Hepatocyte (in vitro differentiated cells): Measurements from ENCODE around the gene KIAA1755. TPM values are rescaled to one million over a fixed set of nuclear protein-coding genes. Genes with fewer than 3 reads are reported as not detected.

ENCODE experiments used
- DNase-seq: peaks from one replicate; pipeline ENCODE4 v3.0.0-alpha.2; 2016; ENCODE audit warnings: low spot score
- H2AFZ ChIP-seq: fragments of 200-600 bp; sonication (generic); 2 replicates; pipeline ENCODE4 v1.6.0; 2016; ENCODE audit warnings: antibody characterized with exemption, mild to moderate bottlenecking
- H3K27ac ChIP-seq: fragments of 200-600 bp; sonication (generic); 2 replicates; pipeline ENCODE4 v1.5.1; 2016; ENCODE audit warnings: mild to moderate bottlenecking
- H3K27me3 ChIP-seq: fragments of 200-600 bp; sonication (generic); 2 replicates; pipeline ENCODE4 v1.6.1; 2016
- H3K36me3 ChIP-seq: fragments of 200-600 bp; sonication (generic); replicated peaks from 2 replicates; pipeline ENCODE4 v1.5.1; 2016; ENCODE audit warnings: low read depth; ENCODE audit not compliant: insufficient read depth
- H3K4me1 ChIP-seq: fragments of 200-600 bp; sonication (generic); 2 replicates; pipeline ENCODE4 v1.5.1; 2016; ENCODE audit warnings: mild to moderate bottlenecking, moderate library complexity; ENCODE audit not compliant: insufficient read depth
- H3K4me2 ChIP-seq: fragments of 200-600 bp; sonication (generic); 2 replicates; pipeline ENCODE4 v1.6.0; 2016
- H3K4me3 ChIP-seq: fragments of 200-600 bp; sonication (generic); 2 replicates; pipeline ENCODE4 v1.5.1; 2016; ENCODE audit warnings: mild to moderate bottlenecking
- H3K79me2 ChIP-seq: fragments of 200-600 bp; sonication (generic); 2 replicates; pipeline ENCODE4 v1.6.0; 2017; ENCODE audit warnings: mild to moderate bottlenecking
- H3K9me2 ChIP-seq: fragments of 200-600 bp; sonication (generic); replicated peaks from 2 replicates; pipeline ENCODE4 v1.6.0; 2017; ENCODE audit warnings: mild to moderate bottlenecking; ENCODE audit not compliant: insufficient read depth
- H3K9me3 ChIP-seq: fragments of 200-600 bp; sonication (generic); 2 replicates; pipeline ENCODE4 v1.5.1; 2016; ENCODE audit warnings: low read depth, mild to moderate bottlenecking
- H4K20me1 ChIP-seq: fragments of 200-600 bp; sonication (generic); 2 replicates; pipeline ENCODE4 v1.6.0; 2016; ENCODE audit warnings: mild to moderate bottlenecking; ENCODE audit not compliant: insufficient read depth, poor library complexity, severe bottlenecking
- CTCF ChIP-seq: fragments of 200-600 bp; sonication (generic); IDR thresholded peaks from 2 replicates; pipeline ENCODE4 v1.5.1; 2016; ENCODE audit warnings: antibody characterized with exemption, mild to moderate bottlenecking; ENCODE audit not compliant: poor library complexity
- EZH2 ChIP-seq: fragments of 200-600 bp; sonication (generic); IDR thresholded peaks from 2 replicates; pipeline ENCODE4 v1.6.1; 2016; ENCODE audit warnings: antibody characterized with exemption, mild to moderate bottlenecking, borderline replicate concordance
- EZH2phosphoT487 ChIP-seq: fragments of 200-600 bp; sonication (generic); IDR thresholded peaks from one replicate; pipeline ENCODE4 v1.6.1; 2018; ENCODE audit warnings: antibody characterized with exemption, mild to moderate bottlenecking, low read depth, moderate library complexity; ENCODE audit not compliant: unreplicated experiment, severe bottlenecking
- WGBS: methylation state at CpG from one replicate; pipeline ENCODE4 v1.1.6; 2016; ENCODE audit warnings: low lambda C conversion rate; ENCODE audit errors: missing lambda C conversion rate; 5-methylcytosine and 5-hydroxymethylcytosine counted together
- polyA plus RNA-seq: library from polyadenylated mRNA; unstranded; fragments of >200 nt; fragmentation: Nextera tagmentation; extraction: Ambion mirVana; gene quantifications from 2 replicates; pipeline ENCODE4 v1.2.1, GENCODE V29; 2016
- total RNA-seq: library from RNA; depleted of rRNA; stranded (reverse); fragments of >200 nt; gene quantifications from 2 replicates; pipeline ENCODE4 v1.2.3, GENCODE V29; 2014

Gene KIAA1755
- total and polyA plus RNA-seq, 2 experiments from 2014 or later: 1.6 to 3.4 TPM

- WGBS: 85% methylated on average over 18 of the region's 18 CpGs
- Histone ChIP-seq H3K9me3 (no peaks in the 10 kb centered on the region), H3K4me2 (no peak overlapping the region), H3K9me2 (no peaks in the 10 kb centered on the region), H3K4me3 (no peak overlapping the region), H3K36me3 (no peaks in the 10 kb centered on the region), H2AFZ (no peak overlapping the region), H3K27me3 (no peaks in the 10 kb centered on the region), H4K20me1 (no peaks in the 10 kb centered on the region), H3K4me1 (peaks cover 6% of the 10 kb centered on the region), H3K27ac (no peak overlapping the region), H3K79me2 (no peaks in the 10 kb centered on the region)
- no peak for DNase-seq
- TF ChIP-seq CTCF: no peak
- TF ChIP-seq EZH2: no peak
- no peak for TF ChIP-seq EZH2phosphoT487
These were observed 47.5 kb downstream of the KIAA1755 start for GRCh38 chr20:38212806-38213606.

GRCh38 chr20:38211200-38212097, 49.1 kb downstream of the KIAA1755 start:
- Histone ChIP-seq H3K27me3 (no peaks in the 10 kb centered on the region), H3K27ac (no peak overlapping the region), H3K9me3 (no peaks in the 10 kb centered on the region), H2AFZ (no peak overlapping the region), H3K9me2 (no peaks in the 10 kb centered on the region), H3K36me3 (no peaks in the 10 kb centered on the region), H3K4me3 (no peak overlapping the region), H3K79me2 (no peaks in the 10 kb centered on the region), H4K20me1 (no peaks in the 10 kb centered on the region), H3K4me1 (peaks cover 4% of the 10 kb centered on the region), H3K4me2 (no peak overlapping the region)
- DNase-seq: no peak
- TF ChIP-seq EZH2 (no peak), CTCF (no peak), EZH2phosphoT487 (no peak)
- 84% methylated on average over 9 of the region's 9 CpGs for WGBS

- Histone ChIP-seq H4K20me1 (no peaks in the 10 kb centered on the region), H3K9me3 (no peaks in the 10 kb centered on the region), H2AFZ (no peak overlapping the region), H3K27ac (no peak overlapping the region), H3K27me3 (no peaks in the 10 kb centered on the region), H3K4me1 (peaks cover 4% of the 10 kb centered on the region), H3K9me2 (no peaks in the 10 kb centered on the region), H3K4me3 (no peak overlapping the region), H3K79me2 (no peaks in the 10 kb centered on the region), H3K36me3 (no peaks in the 10 kb centered on the region), H3K4me2 (no peak overlapping the region)
- 94% methylated on average over 5 of the region's 6 CpGs for WGBS
- TF ChIP-seq CTCF (no peak), EZH2 (no peak), EZH2phosphoT487 (no peak)
- no peak for DNase-seq
These were observed 49.8 kb downstream of the KIAA1755 start for GRCh38 chr20:38210741-38211140.
